ENCODE measurements around the gene GAL3ST2. TPM values are rescaled to one million over a fixed set of nuclear protein-coding genes. Genes with fewer than 3 reads are reported as not detected.

Gene GAL3ST2
- polyA plus RNA-seq, 1 of the 3 experiments (the other 2 are of a cell fraction): 0.15 TPM

- Histone ChIP-seq H3K4me3 (ENCODE audit: low read depth in 2 of 2, low read length in 1 of 2) (no peak overlapping the region), H4K20me1 (ENCODE audit: insufficient read depth) (no peaks in the 10 kb centered on the region), H3K27ac (ENCODE audit: low read depth in 2 of 2, low read length in 1 of 2) (no peak overlapping the region), H3K9me2 (no peaks in the 10 kb centered on the region), H3K27me3 (ENCODE audit: insufficient read depth) (no peaks in the 10 kb centered on the region), H3F3A (replicated peaks; ENCODE audit: insufficient read depth) (no peaks in the 10 kb centered on the region), H3K79me2 (ENCODE audit: insufficient read depth) (no peaks in the 10 kb centered on the region), H3K4me1 (ENCODE audit: control insufficient read depth in 1 of 2, insufficient read depth in 2 of 2, low read depth in 1 of 2, low read length in 1 of 2) (peaks cover 0 to 19% of the 10 kb centered on the region in 2 experiments; a peak in 1 of 4 replicates), H3K9ac (no peak overlapping the region), H3K9me3 (no peaks in the 10 kb centered on the region), H3K36me3 (replicated peaks in 1 of 2; ENCODE audit: control insufficient read depth in 1 of 2, insufficient read depth in 2 of 2, low read length in 1 of 2) (no peaks in the 10 kb centered on the region), H2AFZ (ENCODE audit: low read depth) (no peak overlapping the region), H3K4me2 (no peak overlapping the region)
- ChIA-PET CTCF (interaction anchor here (0.6 kb wide), 1 partner anchor 52 kb away, joined by 6 read pairs; no protein-coding TSS in a partner anchor), POLR2A (no interaction called here)
- 85% methylated on average over 5 of the region's 14 CpGs for WGBS (ENCODE audit: low lambda C conversion rate)
- DNase-seq: peak; percentile 47
- no peak for TF ChIP-seq FOXM1 (IDR thresholded peaks at IDR 0.05; ENCODE audit: low read depth)
- peak; percentile 66; the same call in 1 of the 2 replicates for TF ChIP-seq MXI1 (IDR thresholded peaks at IDR 0.05; ENCODE audit: low read depth, low read length)
- no peak for TF ChIP-seq SIN3A (IDR thresholded peaks at IDR 0.05; ENCODE audit: borderline replicate concordance, low read depth, low read length)
Observed at GRCh38 chr2:241798081-241798630, 21.5 kb downstream of the GAL3ST2 start.

GRCh38 chr2:241798631-241799521 is 22.3 kb downstream of the GAL3ST2 start:
- H3K27ac ChIP-seq (ENCODE audit: low read depth in 2 of 2, low read length in 1 of 2): no peak overlapping the region; a peak in 1 of 4 replicates
- no peaks in the 10 kb centered on the region for H3K9me2 ChIP-seq
- TF ChIP-seq NFIC (IDR thresholded peaks at IDR 0.05; ENCODE audit: borderline replicate concordance) (no peak), CHD2 (IDR thresholded peaks at IDR 0.05; ENCODE audit: low read length, partially characterized antibody) (no peak), ELF1 (IDR thresholded peaks at IDR 0.05) (no peak), RAD21 (IDR thresholded peaks at IDR 0.05; ENCODE audit: low read length) (no peak), RXRA (IDR thresholded peaks at IDR 0.05; ENCODE audit: borderline replicate concordance, low read depth) (no peak), REST (IDR thresholded peaks at IDR 0.05; ENCODE audit: low read depth, low read length) (no peak), USF1 (IDR thresholded peaks at IDR 0.05; ENCODE audit: borderline replicate concordance, low read depth) (no peak), SMC3 (IDR thresholded peaks at IDR 0.05; ENCODE audit: low read depth, low read length) (no peak), USF2 (IDR thresholded peaks at IDR 0.05; ENCODE audit: borderline replicate concordance, low read depth, low read length) (no peak), SIN3A (IDR thresholded peaks at IDR 0.05; ENCODE audit: borderline replicate concordance, low read depth, low read length) (no peak)
- ChIA-PET CTCF (interaction anchor here (0.7 to 0.8 kb wide), 2 partner anchors 28 to 42 kb away, joined by 3 read pairs; no protein-coding TSS in a partner anchor), POLR2A (no interaction called here)
- H3K9me3 ChIP-seq: no peaks in the 10 kb centered on the region
- no peaks in the 10 kb centered on the region for H3F3A ChIP-seq (replicated peaks; ENCODE audit: insufficient read depth)
- no peak overlapping the region for H3K9ac ChIP-seq
- WGBS (ENCODE audit: low lambda C conversion rate): 85% methylated on average over 12 of the region's 21 CpGs
- H3K4me2 ChIP-seq: no peak overlapping the region
- H2AFZ ChIP-seq (ENCODE audit: low read depth): no peak overlapping the region
- no peak overlapping the region for H3K4me3 ChIP-seq (ENCODE audit: low read depth in 2 of 2, low read length in 1 of 2)
- H3K4me1 ChIP-seq (ENCODE audit: control insufficient read depth in 1 of 2, insufficient read depth in 2 of 2, low read depth in 1 of 2, low read length in 1 of 2): peaks cover 0 to 26% of the 10 kb centered on the region in 2 experiments; a peak in 1 of 4 replicates
- no peaks in the 10 kb centered on the region for H4K20me1 ChIP-seq (ENCODE audit: insufficient read depth)
- no peaks in the 10 kb centered on the region for H3K36me3 ChIP-seq (replicated peaks in 1 of 2; ENCODE audit: control insufficient read depth in 1 of 2, insufficient read depth in 2 of 2, low read length in 1 of 2)
- H3K79me2 ChIP-seq (ENCODE audit: insufficient read depth): no peaks in the 10 kb centered on the region
- DNase-seq: peak; percentile 28
- no peaks in the 10 kb centered on the region for H3K27me3 ChIP-seq (ENCODE audit: insufficient read depth)
